Right lobe of liver (tissue), 4 donors: ENCODE measurements around the gene NLRP3.

Experiments used
- POLR2A ChIP-seq: fragments of 450-650 bp; IDR thresholded peaks from one replicate; pipeline ENCODE4 v1.6.1; 2017; ENCODE audit warnings: antibody characterized with exemption, mild to moderate bottlenecking
- TF ChIP-seq, protein P1 (sequence below), 4 donors: fragments of 200-600 bp in 3 of 4; fragments of 450-650 bp in 1 of 4; IDR thresholded peaks; one replicate each; pipeline versions ENCODE4 v1.5.1 to v1.8.0; 2016 to 2022; ENCODE audit warnings: antibody characterized with exemption in 4 of 4, mild to moderate bottlenecking in 2 of 4
- donor health status: DM: no; HTN: no; CAD: no.
- donor health status: DM: no; HTN: no; CAD: no.
- donor health status: DM: no; HTN: yes; CAD: no.

DNA sequence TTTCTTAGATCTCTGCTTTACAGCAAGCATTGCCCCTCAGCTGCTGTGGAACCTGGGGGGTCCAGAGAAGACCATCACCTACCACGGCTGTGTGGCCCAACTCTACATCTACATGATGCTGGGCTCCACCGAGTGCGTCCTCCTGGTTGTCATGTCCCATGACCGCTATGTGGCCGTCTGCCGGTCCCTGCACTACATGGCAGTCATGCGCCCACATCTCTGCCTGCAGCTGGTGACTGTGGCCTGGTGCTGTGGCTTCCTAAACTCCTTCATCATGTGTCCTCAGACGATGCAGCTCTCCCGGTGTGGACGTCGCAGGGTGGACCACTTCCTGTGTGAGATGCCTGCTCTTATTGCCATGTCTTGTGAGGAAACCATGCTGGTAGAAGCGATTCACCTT is 75.4 kb downstream of the NLRP3 start:
- TF ChIP-seq, protein P1, sequence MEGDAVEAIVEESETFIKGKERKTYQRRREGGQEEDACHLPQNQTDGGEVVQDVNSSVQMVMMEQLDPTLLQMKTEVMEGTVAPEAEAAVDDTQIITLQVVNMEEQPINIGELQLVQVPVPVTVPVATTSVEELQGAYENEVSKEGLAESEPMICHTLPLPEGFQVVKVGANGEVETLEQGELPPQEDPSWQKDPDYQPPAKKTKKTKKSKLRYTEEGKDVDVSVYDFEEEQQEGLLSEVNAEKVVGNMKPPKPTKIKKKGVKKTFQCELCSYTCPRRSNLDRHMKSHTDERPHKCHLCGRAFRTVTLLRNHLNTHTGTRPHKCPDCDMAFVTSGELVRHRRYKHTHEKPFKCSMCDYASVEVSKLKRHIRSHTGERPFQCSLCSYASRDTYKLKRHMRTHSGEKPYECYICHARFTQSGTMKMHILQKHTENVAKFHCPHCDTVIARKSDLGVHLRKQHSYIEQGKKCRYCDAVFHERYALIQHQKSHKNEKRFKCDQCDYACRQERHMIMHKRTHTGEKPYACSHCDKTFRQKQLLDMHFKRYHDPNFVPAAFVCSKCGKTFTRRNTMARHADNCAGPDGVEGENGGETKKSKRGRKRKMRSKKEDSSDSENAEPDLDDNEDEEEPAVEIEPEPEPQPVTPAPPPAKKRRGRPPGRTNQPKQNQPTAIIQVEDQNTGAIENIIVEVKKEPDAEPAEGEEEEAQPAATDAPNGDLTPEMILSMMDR (IDR thresholded peaks at IDR 0.05), result no peak
- TF ChIP-seq POLR2A, result no peak
